ENCODE results near the gene LRRC15.
A peak's percentile ranks its signal among the peaks of the same experiment; 100 is the strongest.

Gene LRRC15

DNA sequence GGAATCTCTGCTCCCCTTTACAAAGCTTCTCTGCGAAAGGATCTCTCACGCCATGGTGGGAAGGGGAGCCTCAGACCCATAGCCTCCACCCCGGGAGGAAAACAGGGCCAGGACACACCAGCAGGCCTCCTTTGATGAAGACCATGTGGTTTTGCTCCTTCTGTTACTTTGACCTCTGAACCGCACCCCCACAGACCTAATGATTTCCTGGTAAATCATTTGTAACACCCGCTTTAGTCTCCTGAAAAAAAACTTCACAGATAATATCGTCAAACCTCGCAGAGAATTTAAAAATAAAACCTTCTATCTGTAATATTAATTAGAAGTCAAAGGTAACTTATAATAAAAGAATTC is 36.7 kb downstream of the LRRC15 start:
- no peak for DNase-seq (ENCODE audit: low read depth)

DNA sequence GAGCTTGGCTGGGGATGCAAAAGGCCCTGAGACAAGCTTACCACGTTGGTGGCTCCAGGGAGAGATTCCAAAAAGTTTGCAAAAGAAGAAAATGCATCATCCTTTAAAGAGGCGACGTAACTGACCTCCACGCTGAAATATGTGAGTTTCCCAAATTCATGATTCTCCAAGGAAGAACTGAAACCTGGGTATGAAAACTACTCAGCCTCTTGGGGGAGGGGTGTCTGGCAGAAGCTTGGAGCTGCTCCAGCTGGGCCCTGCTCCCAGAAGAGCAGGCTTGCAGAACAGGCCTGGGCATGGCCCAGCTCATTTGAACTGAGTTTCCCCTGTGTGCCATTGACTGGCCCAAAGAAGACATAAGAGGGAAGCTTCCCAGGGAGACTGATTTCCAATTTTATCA is 39.0 kb downstream of the LRRC15 start:
- DNase-seq (ENCODE audit: low read depth): peak; percentile 24

DNA sequence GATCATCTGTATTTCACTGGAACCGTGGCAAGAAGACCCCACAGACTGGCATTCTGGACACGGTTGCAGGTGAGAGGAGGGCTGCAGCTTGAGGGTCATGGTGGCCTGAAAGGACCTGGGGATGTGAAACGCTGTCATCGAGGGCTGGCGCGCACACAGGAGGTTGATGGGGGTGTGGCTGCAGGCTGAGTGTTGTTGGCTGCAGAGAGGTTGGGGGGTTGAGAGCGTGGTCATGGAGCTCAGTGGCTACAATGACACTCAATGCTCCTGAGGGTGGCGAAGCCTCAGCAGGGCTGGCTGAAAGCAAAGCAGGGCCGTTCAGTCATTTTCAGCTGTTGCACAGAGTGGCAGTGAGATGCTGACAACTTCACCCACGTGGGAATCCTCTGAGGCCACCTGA is 39.4 kb downstream of the LRRC15 start:
- DNase-seq (ENCODE audit: low read depth): no peak

DNA sequence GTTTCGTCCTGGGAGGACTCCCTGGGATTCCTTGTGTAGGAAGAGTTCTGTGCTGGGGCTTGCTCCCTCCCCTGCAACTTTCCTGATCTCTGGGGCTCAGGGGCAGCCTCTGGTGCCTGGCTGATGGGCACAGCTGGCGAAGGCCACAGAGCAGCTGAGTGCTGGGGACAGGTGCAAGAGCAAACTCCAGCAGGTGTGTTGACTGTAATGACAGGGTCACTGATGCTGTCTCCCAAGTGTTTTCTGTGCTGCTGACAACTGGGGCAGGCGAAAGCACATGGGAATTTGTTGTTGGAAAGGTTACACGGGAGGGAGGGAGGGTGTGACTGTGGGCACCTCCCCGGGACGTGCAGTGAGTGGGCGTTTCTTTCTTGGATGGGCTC is 40.0 kb downstream of the LRRC15 start:
- no peak for DNase-seq (ENCODE audit: low read depth)

DNA sequence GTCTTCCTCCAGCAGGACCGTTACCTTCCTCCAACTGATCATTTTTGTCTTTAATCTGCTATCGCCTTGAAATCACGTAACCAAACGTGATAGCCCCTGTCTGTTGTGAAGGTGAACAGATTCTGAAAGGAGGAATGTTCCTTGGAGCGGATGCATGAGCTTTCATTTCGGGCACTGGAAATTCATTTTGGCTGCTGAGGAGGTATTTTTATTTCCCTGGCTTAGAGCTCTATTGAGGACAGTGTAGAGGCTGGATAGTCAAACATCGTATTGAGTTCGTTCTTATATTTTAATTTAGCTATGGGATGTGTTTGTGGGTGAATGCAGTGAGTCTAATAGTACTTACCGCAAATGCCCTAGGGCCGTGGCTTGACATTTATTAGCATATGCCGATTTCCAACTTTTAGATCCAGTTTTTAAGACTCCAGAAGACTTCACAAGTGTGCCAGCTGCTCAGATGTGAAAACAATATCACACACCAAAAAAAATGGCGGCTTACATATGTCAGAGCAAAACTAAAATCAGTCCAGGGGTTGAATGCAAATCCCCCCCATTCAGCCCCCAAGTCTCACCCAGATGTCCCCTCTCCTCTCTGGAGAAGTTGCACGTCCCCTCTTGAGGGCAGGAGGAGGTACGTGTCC is 40.5 kb downstream of the LRRC15 start:
- no peak for DNase-seq (ENCODE audit: low read depth)

DNA sequence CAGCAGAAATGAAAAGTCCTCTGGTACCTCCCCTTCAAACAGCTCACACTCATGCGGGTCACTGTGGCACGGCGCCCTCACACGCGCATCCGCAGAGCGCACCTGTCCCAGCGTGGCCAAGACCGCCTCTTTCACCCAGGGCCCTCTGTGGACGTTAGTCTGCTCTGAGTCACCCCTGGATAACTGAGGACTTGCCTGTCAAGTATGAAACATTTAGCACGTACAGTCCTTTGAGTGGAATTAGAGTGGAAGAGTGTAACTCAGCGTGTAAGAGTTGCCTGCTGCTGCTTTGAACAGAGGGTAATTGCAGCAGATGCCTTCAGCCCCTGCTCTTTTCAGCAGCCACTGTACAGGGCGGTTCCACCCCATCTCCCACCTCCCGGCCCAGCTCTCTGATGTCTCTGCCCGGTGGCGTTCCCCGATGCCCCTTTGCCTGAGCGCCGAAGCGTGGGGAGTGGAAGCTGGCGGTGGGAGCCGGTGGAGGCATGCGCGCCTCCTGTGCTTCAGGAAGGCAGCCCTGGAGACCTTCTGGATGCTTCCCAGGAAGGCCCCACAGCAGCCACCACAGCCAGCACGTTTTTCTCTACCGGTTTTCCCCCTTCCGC is 41.4 kb downstream of the LRRC15 start:
- peak; percentile 58 for DNase-seq (ENCODE audit: low read depth)

DNA sequence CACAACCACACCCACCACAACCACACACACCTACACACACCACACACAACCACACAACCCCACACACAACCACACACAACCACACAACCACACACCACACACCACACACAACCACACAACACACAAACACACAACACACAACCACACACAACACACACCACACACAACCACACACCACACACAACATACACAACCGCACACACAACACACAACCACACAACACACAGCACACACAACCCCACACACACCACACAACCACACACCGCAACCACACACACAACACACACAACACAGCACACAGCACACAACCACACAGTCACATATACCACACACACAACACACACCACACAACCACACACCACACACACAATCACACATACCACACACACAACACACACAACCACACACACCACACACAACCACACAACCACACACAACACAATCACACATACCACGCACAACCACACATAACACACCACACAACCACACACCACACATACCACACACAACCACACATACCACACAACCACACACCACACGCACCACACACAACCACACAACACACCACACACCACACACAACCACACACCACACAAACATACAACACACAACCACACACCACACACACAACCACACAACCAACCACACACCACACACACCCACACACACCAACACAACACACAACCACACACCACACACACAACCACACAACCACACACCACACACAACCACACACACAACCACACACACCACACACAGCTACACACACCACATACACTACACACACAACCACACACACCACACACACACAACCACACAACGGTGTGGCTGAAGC is 42.1 kb downstream of the LRRC15 start:
- DNase-seq (ENCODE audit: low read depth): peak; percentile 16

DNA sequence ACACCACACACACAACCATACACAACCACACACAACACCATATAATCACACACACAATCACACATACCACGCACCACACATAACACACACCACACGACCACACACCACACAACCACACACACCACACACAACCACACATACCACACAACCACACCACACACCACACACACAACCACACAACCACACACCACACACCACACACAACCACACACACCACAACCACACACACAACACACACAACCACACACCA is 42.6 kb downstream of the LRRC15 start:
- no peak for DNase-seq (ENCODE audit: low read depth)

DNA sequence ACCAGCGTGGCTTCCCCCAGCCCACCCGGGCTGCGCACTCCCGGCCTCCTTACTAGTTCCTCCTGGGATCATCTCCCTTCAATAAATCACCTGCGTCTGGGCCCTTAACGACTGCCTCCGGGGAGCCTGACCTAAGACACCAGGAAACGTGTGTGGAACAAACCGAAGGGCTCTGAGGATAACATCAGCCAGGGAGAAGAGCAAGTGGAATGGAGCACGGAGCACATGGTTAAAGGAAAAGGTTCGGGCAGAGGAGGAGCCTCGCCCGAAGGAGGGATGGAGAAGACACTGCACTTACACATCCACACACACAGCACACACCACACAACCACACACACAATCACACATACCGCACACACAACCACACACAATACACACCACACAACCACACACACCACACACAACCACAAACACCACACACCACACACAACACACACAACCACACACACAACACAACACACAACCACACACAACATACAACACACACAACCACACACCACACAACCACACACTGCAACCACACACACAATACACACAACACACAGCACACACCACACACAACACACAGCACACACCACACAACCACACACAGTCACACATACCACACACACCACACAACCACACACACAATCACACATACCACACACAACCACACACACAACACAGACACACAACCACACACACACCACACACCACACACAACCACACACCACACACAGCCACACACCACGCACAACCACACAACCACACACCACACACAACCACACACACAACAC is 43.2 kb downstream of the LRRC15 start:
- DNase-seq (ENCODE audit: low read depth): peak; percentile 8

DNA sequence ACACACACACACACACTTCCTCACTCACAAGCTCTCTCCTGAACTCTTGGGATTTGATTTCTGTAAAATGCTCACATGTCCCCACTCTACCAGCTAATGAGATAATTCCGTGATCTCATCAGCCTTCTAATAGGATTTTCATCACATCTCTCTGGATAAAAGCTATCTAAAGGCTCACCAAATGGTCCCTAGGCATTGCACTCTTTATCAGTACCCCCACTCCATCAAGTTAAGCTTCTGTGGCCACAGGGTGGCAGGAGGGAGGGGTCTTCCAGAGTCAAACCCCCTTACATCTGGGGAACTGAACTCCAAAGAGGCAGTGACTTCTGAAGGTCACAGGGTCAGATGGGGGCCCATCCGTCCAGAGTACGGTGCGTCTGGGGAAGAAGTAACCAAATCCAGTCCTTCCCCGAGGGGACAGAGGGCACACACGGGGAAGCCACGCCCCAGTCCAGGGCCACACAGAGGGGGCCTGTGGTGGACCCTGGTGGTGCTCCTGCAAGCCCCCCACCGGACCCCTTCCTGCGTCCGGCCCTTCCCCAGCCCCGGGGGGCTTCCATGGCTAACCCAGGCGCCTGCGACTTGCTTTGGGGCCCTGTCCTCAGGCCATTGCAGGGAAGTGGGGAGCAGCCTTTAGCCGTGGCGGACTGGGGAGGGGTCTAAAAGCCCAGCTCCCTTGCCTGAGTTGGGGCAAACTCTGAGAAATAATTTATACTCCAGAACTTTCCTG is 44.0 kb downstream of the LRRC15 start:
- DNase-seq (ENCODE audit: low read depth): no peak

DNA sequence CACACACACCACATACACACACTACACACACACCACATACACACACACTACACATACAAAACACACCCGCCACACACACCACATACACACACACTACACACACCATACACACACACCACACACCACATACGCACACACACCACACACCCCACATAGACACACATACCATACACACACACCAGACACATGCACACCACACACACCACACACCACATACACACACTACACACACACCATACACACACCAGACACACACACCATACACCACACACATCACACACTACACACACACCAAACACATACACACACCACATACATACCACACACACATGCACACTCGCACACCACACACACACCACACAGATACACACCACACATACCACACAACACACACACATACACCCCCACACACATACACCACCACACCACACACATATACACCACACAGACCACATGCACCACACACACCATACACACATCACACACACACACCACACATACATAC is 44.7 kb downstream of the LRRC15 start:
- DNase-seq (ENCODE audit: low read depth): no peak

DNA sequence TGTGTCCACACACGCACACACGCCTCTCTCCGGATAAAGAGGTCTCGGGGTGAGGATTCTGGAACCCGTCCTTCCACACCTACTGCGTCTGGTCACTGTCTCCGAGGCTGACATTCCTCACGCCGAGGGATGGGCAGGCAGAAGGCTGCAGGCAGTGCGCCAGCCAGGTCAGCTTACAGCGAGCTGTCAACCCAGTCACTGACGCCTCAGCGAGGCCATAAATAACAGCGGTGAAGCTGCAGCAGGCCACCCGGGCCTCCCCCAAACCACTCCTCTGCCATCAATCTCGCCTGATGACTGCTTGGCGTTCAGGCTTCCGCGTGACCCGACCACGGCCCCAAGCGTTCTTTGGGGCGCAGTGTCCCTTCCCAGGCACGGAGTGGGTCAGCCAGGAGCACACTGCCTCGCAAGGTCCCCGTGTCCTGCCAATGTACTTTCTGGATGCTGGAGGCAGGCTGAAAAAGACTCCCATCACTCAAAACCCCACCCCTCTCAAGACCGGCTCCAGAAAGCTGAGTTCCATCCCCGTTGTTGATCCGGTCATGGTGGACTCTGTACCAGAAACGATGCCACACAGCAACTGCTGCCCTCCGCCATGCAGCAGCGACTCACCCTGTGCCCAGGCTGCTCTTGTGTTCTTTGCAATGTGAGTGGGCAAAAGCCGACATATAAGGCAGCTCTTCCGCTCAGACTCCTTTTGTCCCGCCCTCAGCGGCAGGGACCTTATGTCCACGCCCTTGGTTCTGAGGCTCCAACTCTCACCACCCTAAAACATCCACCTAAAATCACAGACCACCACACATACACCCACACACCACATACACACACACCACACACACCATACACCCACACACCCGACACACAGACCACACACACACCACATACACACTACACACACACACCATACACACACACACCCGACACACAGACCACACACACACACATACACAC is 45.5 kb downstream of the LRRC15 start:
- DNase-seq (ENCODE audit: low read depth): peak; percentile 19

DNA sequence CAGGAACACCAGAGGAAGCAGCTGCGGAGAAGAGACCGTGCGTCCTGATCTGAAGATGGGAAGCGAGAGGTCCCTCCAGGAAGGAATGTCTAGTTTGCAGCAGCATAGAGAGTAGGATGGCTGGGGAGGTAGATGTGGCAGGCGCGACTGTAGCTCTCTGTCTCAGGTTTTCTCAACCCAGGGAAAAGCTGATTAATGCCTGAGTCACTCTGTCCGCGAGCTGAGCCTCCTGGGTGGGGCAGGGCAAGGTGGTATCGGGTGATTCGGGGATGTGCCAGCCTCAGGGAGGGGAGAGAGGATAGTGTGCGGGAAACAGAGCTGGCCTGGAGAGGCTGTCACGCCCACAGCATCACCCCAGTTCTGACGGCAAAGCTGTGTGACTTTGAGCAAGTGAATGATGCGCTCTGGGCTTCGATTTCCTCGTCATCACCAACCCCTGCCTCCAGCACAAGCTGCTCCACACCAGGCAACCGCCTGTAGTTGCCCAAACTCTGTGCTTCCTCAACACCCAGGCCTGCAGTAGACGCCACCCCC is 46.8 kb downstream of the LRRC15 start:
- peak; percentile 68 for DNase-seq (ENCODE audit: low read depth)

DNA sequence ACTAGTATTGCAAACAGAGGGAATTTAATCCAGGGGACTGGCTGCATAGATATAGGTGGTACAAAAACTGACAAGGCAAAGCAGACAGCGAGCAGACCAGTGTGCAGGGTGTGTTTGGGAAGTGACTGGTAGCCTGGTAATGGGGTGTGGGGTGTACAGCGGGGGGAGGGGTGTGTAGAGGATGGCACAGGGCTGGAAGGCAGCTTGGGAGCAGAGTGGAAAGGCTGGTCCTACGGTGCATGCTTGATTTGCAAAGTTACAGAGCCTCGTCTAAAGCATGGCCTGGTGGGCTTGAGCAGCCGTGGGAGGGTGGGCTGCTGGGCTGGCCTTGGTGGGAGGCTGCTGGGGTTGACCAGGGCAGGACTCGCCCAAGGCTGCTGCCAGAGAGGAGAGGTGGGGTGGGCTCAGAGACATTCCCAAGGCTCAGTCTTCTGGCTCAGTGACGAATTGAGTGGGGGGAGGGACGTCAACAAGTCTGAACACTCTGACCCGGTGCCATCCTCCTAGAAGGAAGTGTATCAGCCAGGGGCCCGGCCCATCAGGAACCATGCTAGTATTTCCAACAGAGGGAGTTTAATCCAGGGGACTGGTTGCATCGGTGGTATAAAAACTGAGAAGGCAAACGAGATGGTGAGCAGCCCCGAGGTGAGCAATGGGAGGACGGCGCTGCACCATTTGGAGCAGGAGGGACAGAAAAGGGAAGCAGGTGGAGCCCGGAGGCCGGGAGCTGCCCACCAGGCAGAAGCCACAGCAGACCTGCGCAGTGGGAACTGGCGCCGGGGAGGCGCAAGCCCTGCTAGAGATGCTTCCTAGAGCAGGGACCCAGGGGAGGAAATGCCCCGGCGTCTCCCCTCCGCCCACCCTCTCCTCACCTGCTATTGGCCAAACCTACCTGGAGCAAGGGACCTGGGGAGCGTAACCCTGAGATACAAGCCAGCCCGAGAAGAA is 47.6 kb downstream of the LRRC15 start:
- DNase-seq (ENCODE audit: low read depth): no peak

DNA sequence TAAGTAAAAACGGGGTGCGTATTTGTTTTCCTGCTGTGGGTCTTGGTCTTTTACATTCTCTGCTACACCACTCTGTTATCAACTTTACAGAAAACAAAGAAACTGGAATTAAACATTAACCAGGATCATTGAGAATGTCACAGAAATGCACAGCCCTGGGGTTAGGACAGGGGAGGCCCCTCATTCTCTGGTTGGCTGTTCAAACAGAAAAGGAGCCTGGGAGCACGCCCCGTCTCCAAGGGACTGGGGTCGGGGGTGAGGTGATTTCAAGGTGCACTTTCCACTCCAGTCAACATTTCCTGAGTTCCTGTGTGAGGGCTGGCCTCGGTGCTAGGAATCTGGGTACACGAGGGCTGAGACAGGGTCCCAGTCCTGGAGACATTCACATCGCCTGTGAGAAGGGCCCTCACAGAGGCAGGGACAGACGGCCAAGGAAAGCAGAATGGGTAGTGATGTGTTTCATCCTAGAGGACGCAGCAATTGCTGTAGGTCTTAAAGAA is 48.7 kb downstream of the LRRC15 start:
- DNase-seq (ENCODE audit: low read depth): no peak

DNA sequence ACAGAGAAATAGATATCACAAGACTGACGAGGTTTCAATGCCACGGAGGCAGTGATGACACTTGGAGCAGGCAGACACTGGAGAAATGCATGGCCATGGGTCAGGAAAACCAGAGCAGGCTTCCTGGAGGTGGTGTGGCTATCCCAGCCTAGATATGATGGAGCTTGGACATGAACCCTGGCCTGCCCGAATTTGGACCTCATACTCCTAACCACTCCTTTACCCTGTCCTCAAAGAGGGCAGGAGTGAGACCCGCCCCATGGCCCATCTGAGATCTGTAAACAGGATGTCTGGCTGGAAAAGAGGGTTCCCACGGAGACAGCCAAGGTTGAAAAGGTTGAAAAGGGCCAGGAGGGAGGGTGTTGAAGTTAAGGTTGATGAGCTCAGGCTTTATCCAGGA is 49.4 kb downstream of the LRRC15 start:
- DNase-seq (ENCODE audit: low read depth): no peak

DNA sequence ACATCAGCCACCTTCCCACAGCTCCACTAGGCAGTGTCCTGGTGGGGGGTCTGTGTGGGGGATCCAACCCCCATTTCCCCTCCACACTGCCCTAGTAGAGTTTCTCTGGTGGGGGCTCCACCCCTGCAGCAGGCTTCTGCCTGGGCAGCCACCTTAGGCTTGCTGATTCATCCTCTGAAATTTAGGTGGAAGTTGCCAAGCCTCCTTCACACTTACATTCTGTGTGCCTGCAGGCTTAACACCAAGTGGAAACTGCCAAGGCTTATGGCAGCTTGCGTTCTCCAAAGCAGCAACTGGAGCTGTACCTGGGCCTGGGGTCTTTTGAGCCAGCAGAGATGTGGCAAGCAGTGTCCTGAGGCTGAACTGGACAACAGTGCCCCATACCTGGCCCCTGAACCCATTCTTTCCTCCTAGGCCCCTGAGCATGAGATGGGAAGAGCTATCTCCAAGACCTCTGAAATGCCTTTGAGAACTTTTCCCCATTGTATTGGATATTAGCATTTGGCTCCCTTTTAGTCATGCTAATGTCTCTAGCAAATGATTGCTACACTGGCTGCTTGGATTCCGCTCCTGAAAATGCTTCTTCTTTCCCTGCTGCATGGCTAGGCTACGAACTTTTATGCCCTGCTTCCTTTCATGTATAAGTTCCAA is 50.9 kb downstream of the LRRC15 start:
- DNase-seq (ENCODE audit: low read depth): no peak

DNA sequence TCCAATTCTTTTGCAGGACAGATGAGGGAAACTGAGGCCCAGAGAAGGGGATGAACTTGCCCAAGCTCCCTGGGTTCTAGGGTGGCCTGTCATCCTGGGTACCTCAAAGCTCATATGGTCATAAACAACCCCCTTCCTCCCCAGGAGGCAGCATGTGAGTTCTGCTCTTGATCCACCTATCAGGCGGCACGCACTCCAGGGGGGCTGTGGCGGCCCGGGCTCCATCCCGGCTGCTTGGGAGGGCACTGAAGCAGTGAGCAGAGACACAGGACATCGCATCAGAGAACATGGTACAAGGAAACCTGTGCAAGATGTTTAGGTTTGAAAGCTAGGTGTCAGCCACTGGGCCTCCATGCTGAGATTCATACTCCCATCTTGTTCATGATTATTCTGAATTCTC is 52.6 kb downstream of the LRRC15 start:
- DNase-seq (ENCODE audit: low read depth): no peak

DNA sequence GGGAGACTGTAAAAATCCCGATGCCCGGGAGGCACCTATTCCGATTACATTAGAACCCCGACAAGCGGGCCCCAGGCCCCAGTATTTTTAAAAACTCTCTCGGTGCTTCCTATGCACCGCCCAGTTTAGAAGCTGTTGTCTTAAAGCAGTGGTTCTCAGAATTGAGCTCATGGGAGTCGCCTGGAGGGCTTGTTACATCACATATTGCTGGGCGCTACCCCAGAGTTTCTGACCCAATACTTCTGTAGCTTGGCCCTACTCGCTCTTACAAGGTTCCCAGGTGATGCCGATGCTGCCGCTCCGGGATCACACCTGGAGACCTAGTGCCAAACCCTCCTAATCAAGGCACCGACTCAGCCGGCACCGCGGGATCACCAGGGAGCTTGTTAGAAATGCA is 53.6 kb downstream of the LRRC15 start:
- peak; percentile 48 for DNase-seq (ENCODE audit: low read depth)

Measured in iris pigment epithelial cell (primary cell).